Iris pigment epithelial cell (primary cell): ENCODE results near the gene SLC26A6.

Experiments used
- DNase-seq: peaks from one replicate; pipeline ENCODE4 v3.0.0-alpha.2; 2011; ENCODE audit warnings: low read depth

SLC26A6 gene

GRCh38 chr3:48661501-48662144, 26.4 kb upstream of the SLC26A6 start:
- peak; percentile 46 for DNase-seq

DNA sequence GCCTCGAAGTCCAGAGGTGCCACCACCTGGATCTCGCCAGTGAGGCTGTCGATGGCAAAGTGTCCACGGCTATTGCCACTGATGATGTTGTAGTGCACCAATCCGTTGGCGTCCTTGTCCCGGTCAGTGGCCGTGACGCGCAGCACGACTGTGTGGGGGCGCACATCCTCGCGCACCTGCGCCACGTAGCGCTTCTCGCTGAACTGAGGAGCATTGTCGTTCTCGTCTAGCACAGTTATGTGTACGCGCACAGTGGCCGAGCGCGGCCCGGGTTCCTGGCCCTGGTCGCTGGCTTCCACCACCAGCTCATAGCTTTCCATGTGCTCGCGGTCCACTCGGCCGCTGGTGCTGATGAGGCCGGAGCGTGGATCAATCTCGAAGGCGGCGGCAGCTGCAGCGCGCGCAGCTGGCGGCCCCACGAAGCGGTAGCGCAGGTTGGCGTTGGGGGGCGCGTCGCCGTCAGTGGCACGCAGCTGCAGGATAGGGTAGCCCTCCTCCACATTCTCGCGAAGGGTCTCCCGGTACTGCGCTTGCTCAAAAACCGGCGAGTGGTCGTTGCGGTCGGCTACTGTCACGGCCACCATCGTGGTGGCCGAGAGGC, 25.6 kb upstream of the SLC26A6 start:
- DNase-seq, result no peak

DNA sequence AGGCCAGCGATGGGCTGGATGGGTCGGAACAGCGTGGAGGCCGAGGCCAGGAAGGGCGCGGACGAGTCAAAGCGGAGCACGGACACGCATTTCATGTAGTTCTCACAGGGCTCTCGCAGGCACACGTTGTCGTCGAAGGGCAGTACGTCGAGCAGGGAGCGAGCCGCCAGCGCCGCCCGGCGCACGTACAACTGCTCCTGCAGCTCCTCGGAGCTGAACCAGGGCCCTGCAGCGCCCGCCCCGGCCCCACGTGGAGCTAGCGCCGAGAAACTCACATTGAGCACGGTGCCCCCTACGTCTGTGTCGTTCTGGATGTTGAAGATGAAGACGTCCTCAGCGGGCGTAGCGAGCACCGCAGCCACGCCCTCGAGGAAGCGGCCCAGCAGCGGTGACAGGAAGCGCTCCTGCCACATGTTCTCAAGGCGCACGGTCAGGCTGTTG, 21.6 kb upstream of the SLC26A6 start:
- no peak for DNase-seq

DNA sequence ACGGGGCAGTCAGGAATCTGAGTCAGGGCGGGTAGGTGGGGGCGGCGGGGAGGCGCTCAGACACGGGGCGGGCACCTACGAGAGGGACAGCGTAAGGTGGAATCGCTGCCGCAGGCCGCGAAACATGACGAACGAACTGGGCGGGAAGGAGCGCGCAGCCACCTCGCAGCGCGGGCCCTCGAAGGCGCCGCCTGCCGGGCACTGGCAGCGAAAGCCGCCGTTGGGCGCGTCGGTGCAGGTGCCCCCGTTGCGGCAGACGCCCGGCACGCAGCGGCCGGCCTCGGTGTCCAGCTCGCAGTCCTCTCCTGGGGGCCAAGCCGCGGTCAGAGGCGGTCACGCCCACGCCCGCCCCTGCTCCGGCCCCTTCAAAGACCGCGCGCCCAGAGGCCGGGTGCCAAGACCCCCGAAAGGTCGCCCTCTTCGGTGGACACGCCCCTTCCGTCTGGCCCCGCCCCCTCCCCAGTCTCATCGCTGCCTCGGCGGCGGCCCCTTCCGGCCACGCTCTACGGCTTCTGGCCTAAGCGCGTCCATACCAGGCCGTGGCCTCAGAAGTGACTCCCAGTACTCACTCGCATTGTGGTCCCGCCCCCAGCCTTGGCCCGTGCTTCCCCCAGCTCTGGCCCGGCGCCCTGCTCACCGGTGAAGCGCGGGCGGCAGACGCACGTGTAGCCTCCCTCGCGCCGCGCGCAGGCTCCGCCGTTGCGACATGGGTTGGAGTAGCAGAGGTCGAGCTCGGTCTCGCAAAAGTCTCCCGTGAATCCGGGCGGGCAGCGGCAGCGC, 21.0 kb upstream of the SLC26A6 start:
- DNase-seq, result peak; percentile 68

- DNase-seq, result no peak
Observed at GRCh38 chr3:48655606-48656005, 20.3 kb upstream of the SLC26A6 start.

DNA sequence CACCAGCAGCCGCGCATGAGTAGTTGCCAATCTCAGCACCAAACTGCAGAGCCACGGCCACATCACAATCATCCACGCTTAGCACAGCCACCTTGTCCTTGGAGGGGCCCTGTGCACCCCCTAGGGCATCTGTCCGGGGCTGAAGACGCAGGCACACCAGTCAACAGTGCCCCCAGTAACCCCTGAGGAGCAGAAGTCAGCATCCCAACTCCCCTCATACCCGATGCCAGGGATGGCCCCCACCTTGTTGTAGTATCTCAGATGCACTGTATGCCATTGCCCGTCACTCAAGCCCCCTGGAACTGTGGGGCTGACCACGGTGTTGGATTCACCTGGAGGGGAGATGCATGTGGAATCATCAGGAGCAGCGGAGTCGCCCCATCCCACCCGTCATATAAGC, 19.8 kb upstream of the SLC26A6 start:
- no peak for DNase-seq

DNA sequence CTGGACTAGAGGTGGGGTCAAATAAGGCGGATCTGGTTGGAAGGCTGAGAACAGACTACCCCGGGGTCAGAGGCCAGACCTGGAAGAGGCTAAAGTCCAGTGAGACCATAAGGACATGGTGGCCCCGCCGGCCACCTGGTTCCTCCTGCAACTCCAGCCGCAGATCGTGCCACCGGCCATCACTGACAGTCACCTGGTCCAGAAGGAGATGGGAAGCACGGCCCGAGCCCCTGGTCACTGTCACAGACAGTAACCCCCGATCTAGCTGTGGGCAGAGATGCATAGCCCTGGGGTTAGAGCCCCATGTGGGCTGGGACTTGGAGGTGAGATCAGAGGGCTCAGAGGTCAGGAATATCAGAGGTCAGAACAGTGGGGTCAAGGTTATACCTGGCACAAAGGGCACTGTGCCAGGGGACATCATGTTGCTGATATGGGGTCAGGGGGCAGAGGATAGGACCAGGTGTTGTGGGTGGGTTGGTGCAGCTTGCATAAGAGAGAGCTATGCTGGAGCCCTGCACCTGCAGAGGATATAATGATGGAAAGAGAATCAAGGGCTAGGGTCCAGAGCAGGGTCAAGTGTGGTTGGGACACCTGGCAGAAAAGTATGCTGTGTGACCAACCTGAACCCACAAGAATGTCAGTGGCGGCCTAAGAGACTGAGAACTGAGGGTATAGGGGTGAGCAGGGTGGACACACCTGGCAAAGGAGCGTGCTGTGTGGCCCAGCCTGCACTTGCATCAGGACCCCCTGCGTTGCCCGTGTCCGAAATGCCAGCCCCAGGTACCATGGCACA, 17.9 kb upstream of the SLC26A6 start:
- no peak for DNase-seq

DNA sequence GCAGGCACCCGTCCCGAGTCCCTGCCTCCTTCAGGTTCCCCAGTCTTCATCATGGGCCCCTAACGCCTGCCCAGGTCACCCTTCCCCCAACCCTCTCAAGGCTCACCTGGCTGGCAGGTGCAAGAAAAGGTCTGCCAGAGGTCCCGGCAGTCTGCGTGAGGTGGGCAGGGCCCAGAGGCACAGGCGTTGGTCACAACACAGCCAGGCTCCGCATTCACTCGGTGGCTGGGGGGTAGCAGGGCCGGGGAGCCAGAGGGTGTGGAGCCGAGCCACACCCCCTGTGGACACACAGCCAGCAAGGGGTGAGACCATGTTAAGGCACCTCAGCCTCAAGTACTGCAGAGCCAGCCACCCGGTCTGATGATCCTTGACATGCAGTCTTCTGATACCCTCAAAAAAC, 16.5 kb upstream of the SLC26A6 start:
- no peak for DNase-seq

GRCh38 chr3:48650723-48651122, 15.5 kb upstream of the SLC26A6 start:
- no peak for DNase-seq

DNA sequence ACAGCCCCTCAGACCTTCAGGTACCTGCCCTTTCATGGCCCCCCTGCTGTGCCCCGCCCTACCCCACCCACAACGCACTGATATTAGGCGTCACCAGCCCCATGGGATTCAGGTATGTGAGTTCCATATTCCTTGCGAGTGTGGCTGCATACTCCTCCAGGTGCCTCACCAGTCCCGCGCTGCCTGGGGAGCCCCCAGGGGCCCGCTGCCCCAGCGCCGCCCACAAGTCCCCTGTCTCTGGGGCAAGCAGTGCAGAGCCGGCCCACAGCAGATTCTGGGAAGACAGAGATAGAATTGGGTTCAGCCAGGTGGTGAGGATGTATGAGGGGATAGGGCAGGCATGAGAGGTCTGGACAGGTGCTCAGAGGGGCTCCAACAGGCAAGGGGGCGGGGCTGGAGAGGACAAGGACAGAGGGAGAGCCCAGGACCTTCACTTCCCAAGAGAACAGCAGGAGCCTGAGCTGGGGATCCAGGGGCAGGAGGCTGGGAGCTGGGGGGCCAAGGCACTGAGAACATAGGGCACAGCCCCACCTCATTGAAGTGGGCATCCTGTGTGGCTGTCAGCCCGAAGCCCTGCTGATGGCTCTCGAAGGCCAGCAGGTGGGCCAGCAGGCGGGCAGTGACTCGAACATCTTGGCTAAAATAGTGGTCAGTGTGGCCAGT, 13.1 kb upstream of the SLC26A6 start:
- no peak for DNase-seq

DNA sequence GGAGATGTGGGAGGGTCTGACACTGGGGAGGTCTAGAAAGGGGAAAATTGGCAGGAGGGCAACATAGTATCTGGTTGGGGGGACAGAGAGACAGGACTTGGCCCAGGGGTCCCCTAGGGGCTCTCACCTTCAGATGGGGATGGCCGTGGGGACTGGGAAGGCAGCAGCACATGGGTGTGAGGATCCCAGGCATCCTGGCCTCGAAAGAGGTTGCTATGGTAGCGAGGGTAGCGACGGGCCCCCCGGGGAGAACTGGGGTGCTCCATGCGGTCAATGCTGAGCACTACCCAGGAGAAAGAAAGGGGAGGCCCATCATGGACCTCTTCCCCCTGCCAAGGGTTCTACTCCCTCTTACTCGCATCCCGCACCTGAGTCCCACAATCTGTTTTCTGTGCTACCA, 12.5 kb upstream of the SLC26A6 start:
- DNase-seq, result no peak

DNA sequence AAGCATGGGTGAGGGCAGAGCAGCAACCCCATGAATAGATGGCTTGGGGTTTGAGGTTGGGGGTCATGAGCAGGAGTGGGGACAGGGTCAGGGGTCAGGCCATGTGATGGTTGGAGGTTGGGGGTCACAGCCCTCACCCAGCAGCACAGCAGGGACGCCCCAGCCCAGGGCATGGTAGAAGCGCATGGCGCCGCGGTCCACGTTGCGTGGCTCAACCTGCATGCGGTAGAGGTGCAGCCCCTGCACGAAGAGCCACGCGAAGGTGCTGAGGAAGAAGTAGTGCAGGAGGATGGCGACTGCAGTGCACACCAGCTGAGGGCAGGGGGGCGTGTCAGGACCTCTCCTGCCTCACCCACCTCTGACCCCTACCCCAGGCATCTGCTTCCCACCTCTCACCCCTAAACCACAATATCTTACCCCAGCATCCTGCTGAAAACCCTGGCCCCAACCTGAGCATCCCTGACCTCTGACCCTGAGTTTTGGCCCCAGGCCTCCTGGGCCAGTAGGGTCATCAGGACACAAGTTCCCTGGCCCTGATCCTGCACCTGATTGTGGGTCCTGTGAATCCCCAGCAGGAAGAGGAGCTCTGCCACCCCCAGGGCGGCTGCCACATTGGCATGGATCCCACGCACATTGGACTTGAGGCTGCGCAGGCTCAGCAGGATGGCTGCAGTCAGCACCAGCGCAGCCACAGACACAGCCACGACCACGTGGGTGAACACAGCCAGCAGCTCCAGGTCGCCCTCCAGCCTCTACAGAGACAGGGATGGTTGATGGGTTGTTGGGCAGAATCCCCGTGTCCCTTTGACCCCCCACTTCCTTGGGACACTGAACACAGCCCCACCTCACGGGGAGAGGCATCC, 9.9 kb upstream of the SLC26A6 start:
- no peak for DNase-seq

DNA sequence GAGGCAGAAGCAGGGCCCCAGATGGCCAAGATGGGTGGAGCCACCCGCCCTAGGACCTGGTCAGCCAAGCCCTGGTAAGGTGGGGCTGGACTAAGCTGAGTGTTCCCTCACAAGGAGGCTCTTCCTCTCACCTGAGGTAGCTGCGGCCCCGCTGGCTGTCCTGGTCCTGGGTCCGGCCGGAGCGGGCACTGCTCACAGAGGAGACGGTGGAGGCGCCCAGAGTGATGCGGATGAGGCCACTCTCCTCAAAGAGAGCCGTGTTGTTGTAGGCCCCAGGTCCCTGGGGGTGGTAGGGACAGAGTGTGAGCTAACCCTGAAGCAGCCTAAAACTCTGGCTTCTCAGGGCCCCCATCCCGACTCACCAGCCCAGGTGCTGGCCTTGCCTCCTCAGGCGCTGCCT, 7.3 kb upstream of the SLC26A6 start:
- DNase-seq, result no peak

- DNase-seq, result no peak
Observed at GRCh38 chr3:48641396-48641795, 6.1 kb upstream of the SLC26A6 start.

DNA sequence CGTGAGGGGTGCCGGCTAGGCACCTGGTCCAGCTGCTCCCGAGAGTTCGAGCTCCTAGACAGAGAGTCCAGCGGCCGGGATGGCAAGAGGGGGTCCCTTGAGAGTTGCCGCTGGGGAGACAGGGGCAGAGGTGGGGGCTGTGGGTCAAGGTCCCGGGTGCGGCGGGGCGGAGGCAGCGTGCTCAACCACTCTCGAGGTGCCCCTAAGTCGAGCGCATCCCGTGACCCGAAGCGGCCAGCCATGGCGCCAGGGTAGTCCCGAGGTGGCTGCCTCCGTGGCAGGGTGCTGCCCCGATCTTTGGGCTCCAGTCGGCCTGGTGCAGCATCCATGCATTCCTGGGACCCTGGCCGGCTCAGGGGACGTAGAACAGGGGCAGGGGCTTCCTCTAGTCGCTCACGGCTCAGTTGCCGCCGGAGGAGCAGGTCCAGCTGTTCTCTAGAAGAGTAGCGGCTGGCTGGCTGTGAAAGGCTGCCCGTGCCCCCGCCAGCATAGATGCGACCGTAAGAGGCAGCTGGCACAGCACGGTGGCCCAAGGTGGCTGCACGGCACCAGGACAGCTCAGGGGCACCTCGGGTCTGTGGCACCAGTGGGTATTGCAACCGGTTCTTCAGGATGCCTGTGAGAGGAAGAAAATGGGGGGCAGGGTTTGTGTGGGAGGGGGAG, 4.8 kb upstream of the SLC26A6 start:
- DNase-seq, result no peak

DNA sequence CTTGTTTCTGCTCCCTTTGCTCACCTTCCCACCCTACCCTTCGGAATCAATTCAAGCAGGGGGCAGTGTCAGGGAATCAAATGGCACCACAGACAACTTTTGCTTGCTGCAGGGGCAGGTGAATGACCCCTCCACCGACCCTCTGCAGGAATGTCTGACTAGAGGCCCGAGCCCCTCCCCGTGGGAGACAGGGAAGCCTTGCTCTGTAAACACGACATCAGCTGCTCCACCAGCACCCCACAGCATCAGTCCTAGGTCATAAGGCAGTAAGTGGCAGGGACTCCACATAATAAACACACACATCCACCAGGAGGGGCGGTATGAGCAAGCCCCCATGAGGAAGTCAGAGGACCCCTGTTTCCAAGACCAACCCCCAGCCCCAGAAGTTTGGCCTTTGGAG, 2.0 kb upstream of the SLC26A6 start:
- DNase-seq, result no peak

DNA sequence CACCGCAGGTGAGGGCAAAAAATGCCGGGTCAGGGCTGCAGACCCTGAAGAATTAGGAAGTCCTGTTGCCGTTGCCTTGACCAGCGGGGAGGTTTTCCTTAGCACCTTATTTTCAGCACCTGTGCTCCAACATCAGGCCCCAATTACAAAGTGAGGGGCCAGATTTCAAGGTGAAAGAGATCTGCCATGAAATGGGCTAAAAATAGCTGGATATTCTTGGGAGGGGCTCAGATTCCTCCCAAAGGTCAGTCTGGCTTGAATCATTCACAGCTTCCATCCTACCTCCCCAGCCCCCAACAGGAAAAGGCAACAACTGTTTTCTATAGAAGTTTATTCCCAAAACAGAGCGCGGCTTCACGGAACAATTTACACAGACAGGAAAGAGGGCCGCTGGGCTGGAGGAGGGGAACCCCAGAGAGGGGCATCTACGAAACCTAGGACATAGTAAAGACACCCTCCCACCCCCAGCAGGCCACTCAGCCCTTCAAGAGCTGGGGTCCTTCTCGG, 941 bp upstream of the SLC26A6 start:
- no peak for DNase-seq

DNA sequence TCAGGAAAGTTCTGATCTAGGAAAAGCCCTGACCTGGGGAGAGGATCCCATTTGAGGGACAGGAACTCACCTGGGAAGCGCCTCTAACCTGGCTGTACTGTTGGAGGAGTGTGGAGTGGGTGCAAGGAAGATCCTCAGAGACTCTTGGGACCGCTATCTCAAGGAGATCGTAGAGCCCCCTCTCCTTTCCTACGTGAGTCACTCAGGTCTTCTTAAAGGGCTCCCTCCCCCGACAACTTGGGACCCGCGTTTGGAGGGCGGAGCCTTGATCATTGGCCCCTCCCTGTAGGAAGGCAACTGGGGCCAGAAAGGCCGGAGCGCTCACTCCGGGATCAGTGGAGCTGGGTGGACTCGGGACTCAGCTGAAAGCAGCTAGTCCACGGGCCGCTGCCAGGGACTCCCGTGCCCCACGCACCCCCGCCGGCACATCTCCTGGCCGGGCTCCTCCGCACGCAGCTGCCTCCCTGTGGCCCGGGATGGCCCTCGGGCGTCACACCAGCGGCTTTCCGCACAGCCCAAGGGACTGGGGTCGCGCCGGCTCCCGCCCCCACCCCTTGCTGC, 520 bp downstream of the SLC26A6 start:
- peak; percentile 54 for DNase-seq

GRCh38 chr3:48633743-48634142, 1.5 kb downstream of the SLC26A6 start:
- no peak for DNase-seq

GRCh38 chr3:48633256-48633655, 2.0 kb downstream of the SLC26A6 start:
- no peak for DNase-seq
